Measurements from ENCODE around the gene GLIS1.

The GLIS1 gene

DNA sequence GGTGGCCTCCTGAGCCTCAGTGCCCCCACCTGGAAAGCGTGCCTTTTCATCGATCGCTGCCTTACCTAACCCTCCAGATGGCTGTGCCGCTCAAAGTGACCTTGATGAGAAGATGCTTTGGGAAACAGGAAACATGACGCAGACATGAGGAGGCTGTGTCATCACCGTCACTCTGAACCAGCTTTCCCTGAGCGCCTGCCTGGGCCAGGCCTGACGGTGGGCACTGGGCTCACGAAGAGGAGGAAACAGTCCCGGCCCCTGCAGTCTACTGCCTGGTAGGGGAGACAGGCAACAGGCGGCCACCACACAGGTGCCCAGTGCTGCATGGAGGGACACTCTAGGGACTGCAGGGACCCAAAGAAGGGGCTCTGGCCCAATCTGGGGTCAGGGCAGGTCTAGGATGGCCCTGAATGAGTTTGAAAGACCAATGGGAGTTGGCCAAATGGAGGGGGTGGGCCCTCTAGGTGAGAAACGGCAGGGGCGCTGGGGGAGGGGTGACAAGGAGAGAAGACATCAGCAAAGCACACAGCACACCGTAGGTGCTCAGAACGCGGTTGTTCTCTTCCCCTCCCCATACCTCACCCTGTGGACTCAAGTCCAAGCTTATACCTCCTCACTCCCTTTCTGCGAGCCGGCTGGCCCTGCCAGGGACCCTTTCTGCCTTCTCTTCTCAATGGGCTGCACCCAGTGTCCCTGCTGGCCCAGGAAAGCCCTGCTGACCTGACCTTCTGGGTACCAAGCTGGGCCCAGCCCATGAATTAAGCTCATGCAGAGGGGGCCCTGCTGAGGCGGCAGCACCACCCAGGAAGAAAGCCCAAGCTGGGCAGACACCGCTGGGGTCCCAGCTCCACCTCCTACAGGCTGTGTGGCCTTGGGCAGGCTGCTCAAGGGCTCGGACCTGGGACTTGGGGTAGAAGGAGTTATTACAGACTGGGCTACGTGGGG is 44.9 kb downstream of the GLIS1 start:
- no peak for DNase-seq (ENCODE audit: low spot score)

DNA sequence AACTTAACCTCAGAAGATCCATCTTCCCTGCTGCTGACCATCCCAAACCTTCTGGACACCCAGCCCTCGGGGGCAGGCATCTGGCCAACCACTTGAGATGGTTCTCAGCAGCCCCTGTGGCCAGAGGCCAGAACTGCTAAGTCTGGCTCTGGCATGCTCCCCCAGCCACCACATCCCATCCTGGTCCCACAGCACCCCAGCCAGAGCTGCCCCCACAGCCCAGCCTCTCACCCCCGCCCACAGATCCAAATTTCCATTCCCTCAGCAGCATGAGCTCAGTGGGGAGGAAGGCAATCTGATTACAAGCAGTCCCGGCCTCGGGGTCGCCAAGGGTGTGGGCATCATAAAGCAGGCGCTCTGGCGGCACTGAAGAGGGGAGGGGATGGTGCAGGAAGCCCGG is 45.6 kb downstream of the GLIS1 start:
- DNase-seq (ENCODE audit: low spot score), result no peak

DNA sequence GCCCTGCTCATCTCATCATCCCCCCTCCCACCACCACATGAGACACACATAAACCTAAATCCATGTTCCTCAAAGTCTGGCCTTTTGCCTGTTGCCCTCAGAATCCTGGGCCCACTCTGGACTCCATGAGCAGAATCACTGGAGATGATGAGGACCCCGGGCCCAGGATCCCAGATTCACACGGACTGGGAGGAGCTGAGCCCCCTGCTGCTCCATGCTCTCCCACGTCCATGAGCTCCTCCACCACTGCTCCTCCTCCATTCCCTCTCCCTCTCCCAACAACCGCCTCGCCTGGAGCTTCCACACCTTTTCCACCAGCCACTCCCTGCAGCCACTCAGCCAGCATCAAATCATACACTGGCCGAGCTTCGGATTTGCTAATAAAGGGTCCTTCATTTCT is 47.6 kb downstream of the GLIS1 start:
- DNase-seq (ENCODE audit: low spot score), result no peak

DNA sequence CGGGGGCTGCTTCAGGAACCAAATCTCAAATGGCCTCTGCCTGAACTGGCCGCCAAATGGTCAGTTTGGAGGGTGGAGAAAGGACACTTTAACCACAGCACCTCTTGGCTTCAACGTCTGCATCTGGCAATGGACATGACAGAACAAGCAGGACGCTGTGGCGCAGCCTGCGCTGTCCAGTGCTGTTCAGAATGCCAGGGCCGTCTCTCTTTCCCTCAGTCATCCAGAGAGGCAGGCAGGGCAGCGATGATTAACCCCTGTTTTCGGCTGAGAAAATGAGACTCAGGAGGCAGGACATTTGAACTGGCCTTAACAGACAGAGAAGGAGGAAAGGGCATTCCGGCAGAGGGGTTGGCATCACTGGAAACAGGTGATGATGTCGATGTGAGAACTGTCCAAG is 48.6 kb downstream of the GLIS1 start:
- DNase-seq (ENCODE audit: low spot score), result no peak

DNA sequence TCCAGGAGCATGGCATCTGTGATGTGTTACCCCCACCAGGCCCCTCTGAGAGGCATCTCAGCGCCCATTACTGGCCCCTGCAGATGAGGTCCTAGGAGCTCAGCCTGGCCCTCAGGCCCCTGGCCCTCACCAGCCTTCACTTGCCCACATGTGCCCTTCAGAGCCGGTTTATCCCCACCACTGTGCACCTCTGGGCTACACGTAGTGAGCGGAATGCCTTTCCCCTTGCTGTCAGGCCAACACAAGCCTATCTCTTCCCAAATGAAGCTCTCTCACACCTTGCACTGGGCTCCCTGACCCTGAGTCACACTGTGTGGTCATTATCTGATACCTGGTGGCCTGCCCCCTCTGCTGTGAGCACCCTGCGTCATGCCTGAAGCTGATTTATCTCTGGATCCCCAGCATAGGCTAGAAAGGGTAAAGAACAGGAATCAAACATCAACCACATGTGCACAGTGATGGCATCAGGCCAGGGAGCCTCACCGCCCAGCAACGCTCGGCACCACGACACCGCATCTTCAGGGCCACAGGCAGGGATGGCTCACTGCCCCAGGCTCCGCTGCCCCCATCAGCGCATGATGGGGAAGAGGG is 49.1 kb downstream of the GLIS1 start:
- DNase-seq (ENCODE audit: low spot score), result no peak

DNA sequence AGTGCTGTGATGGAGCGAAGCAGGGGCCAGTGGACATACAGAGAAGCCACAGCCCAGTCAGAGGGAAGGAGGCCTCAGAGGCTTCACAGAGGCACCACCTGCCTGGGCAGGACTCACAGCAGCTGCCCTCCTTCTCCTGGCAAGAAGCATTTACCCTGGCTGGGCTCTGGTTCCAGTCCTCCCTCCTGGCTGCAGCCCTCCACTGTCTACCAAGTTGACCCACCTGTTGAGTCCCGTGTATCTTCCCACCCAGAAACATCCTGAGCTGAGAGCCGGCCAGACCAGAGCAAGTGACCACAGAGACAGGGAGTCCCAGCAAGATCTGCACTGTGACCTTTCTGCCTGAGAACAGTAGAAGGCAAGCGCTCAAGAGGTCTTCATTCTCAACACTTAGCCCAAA is 49.7 kb downstream of the GLIS1 start:
- DNase-seq (ENCODE audit: low spot score), result no peak

DNA sequence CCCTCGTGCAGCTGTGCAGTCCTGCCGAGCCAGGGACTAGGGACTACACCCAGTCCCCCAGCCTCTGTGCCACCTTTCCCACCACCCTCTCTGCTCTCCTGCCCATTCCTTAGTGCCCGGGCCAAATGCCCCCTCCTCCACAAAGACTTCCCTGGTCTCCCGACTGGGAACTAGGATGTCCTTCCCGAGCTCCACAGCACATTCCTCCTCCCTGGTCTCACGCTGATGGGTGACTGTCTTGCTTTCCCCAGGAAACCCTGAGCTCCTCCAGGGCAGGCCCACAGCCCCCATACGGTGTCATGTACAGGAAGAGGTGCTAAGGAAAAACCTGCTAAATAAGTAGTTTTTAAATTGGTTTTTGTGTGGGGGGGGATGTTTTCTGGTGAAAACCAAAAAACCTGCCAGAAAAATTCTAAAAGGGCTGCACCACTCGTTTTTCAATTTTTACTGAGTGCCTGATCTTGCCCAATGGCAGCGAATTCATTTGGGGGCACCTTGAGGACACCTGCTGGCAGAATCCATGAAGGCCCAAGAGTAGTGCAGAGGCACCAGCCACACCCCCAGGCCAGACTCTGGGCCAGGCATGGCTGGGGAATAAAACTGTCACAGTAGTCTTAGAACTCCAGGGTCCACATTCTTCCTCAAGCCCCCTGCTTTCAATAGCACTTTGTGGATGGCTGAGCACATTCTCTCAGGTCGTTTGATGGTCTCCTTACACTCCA is 50.4 kb downstream of the GLIS1 start:
- no peak for DNase-seq (ENCODE audit: low spot score)

DNA sequence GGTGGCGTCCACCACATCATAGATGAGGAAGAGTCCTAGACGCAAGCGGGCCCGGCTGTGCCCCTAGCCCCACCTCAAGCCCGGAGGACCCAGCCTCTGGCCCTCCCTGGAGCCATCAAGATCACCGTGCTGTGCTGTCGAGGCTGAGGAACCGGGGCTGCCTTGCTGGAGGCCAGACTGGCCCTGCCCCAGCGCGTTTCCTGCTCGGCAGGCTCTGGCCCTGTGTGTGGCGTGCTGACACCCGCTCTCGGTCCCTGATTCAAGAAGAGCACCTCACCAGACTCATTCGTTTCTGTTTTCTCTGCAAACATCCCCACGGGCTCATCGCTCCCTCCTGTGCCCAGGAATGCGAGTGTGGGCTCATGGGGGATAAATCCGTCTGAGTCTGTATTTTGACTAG is 51.1 kb downstream of the GLIS1 start:
- no peak for DNase-seq (ENCODE audit: low spot score)

DNA sequence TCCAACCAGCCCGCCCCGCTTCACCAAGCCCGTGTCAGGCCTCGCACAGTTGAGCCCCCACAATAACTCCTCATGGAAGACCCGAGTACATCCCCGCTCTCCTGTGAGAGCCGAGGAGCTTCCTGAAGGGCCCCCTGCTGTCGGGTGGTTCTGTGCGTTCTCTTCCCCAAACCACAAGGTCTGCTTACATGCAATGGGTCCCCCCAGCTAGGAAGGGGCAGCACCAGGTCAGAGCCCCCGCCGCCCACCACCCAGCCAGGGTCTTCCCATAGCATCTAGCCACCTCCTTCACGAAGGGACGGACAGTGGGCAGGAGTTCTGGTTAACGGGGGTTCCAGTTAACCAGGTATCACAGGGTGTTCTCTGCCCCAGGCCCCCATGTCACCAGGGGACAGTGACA is 51.5 kb downstream of the GLIS1 start:
- no peak for DNase-seq (ENCODE audit: low spot score)

DNA sequence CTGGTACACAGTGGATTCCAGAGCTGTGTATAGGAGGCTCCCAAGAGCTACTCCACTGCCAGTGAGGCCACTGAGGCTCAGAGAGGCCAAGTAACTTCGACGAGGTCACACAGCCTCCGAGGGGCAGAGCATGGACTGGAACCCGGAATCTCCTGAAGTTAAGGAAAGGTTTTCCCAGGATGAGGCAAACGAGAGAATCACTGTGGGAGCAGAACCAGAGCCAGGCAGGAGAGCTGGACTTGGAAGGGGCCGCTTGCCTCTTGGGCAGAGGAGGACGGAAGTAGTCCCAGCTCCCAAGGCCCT is 52.0 kb downstream of the GLIS1 start:
- DNase-seq (ENCODE audit: low spot score), result no peak

DNA sequence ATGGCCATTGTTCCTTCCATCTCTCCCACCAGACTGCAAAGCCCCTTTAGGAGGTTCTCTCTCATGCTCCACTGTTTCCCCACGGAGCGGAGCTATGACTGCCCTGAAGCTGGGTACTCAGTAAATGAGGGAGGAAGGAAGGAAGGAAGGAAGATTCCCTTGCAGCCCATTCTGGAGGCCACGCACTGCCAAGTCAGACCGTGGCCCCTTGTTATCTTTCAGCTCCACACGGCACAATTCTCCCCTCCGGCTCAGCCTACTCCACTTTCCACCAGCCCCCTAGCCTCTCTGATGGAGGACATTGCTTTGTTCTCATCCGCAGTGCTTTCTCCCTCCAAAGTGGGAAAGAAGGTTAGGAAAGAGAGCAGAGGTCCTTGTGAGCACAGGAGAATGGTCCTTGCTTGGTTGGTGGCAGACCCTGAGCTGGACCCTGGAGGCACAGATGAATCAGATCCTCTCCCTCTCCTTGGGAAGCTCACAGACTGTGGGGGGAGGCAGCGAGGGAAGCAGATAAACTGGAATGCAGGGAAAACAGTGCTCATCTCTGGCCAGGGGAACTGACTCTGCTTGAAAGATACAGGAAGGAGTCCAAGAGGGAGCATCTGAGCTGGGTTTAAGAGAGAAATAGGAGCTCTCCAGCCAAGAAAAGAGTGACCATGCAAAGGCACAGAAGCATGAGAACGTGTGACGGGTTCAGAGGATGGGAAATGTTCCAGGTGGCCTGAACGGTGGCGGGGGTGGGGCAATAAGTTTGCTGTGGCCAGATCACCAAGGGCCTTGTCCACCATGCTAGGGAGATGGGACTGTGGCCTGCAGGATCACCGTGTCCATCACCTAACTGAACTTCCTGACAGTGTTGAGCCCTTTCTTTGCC is 52.6 kb downstream of the GLIS1 start:
- DNase-seq (ENCODE audit: low spot score), result no peak

DNA sequence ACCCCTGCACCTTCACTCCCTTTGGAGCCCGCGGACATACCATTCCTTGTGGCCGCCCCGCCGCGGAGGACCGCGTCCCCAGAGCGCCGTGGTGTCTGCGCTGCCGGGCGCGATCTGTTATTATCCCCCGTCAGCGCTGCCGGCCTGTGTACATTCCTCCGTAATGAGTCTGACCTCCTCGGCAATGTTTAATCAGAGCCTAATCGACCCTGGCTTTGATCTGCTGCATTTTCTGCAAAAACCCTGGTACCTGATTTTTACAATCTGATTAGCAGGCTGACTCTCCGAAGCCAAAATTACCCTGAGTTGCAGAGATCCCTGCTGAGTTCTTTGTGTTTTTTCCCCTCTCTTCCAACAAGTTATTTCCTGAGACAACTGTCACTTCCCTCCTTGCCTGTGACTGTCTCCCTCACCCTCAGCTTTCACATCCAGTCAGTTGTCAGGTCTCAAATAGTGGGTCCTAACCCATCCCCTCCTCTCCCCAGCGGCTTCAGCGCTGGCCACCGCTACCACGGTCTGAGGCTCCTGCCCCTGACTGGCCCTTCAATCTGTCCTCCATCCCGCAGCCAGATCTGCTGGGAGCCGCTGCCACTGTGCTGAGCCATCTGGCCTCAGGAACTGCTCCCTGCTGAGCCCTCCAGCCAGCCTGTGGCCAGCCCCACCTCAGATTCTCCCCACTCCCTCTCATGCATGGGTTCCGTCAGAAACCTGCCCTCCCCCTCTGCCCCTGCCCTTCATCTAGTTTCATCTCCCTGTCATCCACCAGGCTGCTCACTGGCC is 53.5 kb downstream of the GLIS1 start:
- DNase-seq (ENCODE audit: low spot score), result no peak

DNA sequence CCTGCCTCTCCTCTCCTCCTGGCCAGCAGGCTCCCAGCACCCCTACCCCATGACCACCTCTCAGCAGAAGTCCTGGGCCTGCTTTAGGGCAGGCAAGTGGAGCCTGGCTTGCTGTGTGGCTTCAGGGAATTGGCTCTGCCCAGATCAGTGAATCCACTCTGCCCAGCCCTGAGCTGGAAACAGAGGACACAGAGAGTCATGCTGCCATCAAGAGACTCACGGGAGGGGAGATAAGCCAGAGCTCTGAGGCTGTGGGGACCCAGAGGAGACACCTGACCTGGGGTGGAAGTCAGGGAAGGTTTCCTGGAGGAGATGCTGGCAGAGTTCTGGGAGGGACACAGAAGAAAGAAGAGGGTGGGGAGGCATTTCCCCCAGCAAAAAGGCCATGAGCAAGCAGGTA is 54.2 kb downstream of the GLIS1 start:
- DNase-seq (ENCODE audit: low spot score), result no peak

DNA sequence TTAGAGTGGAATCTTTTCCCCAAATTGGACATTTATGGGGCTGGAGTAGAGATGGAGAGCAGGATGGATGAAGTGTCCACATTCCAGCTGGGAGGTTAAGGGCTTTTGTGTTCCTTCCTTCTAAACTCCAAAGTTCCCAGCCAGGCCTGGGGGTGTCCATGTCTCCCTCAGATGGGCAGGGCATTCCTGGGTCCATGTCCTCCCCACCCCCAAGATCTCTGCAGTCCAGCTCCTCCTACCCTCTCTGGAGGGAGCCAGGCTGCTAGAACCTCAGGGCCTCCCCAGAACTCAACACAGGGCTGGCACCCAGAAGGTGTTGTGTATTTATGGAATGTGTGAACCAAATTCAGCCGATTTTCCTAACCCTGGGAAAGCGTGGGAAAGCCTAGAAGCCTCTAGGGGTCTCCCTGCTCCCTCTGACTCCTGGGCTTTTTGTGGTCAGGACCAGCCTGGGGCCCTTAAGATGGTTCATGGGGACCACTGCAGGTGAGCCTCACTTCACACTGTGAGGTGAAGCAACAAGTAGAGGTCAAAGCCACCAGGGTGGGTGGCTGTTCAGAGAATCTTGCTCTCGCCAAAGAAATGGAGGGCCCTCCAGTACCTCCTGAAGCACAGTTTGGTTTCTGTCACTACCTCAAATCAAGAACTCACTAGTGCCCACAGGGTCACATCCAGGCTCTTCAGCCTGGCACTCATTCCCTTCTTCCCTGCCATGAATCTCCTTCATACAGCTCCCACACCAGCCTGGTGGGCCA is 54.8 kb downstream of the GLIS1 start:
- DNase-seq (ENCODE audit: low spot score), result no peak

DNA sequence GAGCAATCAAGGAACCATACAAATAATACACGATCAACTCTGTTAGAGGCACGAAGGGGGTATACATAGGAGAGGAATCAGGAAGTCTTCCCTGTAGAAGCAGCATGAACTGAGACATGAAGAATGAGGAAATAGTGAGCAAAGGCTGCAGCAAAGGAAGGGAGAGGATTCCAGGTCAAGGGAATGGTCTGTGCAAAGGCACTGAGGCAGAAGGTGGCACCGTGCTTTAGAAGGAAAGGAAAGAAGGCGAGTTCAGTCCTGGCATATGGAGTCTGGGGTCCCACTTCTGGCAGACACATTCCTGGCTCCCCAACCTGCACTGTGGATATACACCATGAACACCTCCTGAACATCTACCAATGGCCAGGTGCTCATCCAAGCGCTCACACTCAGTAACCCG is 56.1 kb downstream of the GLIS1 start:
- DNase-seq (ENCODE audit: low spot score), result no peak

DNA sequence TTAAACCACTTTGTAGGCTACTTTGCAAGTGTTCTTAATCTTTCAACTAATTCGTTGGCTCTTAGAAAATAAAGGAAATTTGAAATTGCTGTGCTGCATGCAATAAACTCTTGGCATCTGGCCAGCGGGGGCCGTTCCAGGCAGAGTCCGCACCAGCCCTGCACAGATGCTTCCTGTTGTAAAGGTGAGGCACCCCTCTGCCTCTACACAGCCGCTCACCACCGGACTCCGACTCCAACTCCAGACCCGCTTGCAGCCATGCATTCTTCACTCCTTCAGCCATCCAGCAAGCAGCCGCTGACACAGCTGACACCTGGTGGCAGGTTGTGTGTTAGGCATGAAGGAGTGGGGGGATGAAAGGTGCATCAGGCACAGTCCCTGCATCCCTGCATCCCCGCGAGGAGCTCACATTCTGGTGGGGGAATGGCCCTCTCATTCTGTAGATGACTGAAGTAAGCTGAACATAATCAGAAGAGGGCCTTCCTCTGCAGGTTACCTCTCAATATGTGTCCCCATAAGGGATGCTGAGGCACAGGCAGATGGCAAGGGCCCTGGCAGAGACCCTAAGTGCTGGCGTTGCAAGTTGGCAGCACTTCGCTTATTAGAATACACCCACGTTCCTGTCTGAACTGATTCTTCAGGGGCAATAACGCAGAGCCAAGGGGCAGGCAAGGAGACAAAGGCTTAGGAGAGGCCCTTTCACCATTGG is 56.8 kb downstream of the GLIS1 start:
- no peak for DNase-seq (ENCODE audit: low spot score)

DNA sequence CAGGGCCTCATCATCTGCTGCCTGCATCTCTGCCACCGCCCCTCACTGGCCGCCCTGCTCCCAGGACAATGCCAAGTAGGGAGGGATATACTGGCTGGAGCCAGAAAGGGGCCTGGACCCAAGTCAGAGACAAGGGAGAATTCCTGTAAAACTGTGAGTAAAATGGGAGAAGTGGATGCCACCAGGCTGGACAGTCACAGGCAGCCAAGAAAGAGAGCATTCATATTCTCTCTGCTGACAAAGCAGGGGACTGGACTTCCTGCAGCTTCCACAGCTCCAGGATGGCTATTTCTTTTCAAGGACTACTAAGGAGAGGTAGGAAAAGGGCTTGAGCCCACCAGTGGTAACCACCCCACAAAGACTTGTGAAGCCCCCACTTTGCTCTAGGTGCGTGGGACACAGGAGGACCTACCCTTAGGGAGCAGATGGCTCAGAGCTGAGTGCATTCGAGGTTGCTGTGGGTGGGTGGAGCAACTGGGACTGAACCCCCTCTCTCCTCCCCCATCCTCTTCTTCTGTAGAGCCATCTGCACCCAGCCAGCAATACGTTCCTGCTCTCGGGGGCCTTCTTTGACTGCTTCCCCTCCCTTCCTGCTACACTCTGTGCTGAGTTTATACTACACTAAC is 57.5 kb downstream of the GLIS1 start:
- DNase-seq (ENCODE audit: low spot score), result no peak

DNA sequence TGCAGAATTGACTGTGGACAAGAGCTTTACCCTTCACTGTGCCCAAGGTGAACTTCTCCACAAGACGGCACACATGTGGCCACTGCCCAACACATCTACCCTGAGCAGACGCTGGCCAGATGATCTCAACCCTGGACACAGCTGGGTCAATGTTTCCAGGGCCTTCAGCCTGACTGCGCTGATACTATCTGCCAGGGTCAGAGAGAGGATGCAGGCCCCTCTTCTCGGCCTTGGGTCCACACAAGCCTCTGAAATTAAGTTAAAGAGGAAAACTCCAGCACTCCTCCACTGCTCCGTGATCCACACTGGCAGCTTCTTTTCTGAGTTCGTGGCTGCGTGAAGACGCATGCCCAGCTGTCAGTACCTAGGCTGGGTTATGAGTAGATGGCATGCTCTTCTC is 58.1 kb downstream of the GLIS1 start:
- DNase-seq (ENCODE audit: low spot score), result no peak

DNA sequence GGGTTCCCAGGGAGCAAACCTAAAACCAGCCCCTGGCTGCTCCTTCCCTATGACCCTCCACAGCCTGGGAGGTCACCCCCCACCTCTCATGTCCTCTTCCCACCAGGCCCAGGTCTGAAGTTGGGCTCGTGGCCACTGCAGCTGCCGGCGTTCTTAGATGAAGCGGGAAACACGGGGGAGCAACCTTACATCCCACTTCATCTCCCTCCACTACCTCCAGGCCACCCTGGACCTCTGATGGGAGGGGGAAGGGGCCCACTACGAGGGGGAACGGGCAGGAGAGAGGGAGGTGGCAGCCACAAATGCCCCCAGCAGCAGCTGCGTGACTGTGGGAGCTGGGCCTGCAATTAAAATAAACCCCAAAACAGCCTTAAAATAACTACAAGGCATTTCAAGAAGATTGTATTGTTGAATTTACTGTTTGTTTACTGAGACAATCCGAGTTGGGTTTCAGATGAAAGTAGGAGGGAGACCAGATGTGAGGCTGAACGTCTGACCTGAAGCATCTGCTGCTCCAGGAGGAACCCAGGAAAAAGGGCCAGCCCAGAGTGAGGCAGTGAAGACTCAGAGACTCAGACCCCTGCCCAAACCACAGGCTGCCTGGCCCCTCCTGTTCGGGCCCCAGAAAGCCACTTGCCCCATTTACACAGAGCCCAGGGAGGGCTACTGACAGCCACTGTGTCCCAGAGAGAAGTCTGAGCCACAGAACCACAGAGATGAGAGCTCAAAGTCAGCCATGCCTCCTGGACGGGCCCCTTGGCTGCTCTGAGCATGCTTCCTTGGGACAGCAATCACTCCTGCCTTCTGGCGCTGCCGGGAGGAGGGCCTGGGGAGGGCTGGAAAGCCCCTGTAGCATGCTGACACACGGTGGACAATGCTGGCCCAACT is 59.8 kb downstream of the GLIS1 start:
- DNase-seq (ENCODE audit: low spot score), result no peak
